Measurements from ENCODE around the gene PPM1H. TPM values are rescaled to one million over a fixed set of nuclear protein-coding genes. Genes with fewer than 3 reads are reported as not detected.

PPM1H gene
- total RNA-seq, 3 donors from 2014 or later, result 4.9 to 6.1 (median 5.8) TPM

DNA sequence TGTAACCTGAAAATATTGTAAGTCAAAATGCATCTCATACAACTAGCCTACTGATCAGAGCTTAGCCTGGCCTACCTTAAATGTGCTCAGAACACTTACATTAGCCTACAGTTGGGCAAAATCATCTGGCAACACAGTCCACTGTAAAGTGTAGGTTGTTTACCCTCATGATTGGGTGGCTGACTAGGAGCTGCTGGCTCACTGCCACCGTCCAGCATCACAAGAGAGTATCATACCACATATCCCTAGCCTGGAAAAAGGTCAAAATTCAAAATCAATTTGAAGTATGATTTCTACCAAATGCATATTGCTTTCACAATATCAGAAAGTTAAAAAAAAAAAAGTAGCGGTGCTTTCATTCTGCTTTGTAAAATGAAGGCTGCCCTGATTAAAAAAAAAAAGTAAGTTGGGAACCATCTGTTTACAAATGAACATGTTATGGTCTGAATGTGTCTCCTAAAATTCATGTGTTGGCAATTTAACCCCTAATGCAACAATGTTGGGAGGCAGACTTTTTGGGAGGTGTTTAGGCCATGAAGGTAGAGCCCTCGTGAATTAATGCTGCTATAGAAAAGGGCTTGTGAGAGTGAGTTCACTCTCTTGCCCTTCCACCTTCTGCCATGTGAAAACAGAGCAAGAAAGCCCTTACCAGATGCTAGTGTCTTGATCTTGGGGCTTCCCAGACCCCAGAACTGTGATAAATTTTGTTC is 211.8 kb downstream of the PPM1H start:
- no peak for ATAC-seq
- Histone ChIP-seq H3K9me3 (no peaks in the 10 kb centered on the region), H3K4me3 (no peak overlapping the region), H3K4me1 (ENCODE audit: low read depth) (no peaks in the 10 kb centered on the region), H3K36me3 (ENCODE audit: low read depth) (no peaks in the 10 kb centered on the region)
- DNase-seq, result no peak
- intact Hi-C loops (cut with DNase I, micrococcal nuclease), result no loop called here
- TF ChIP-seq, protein P1, sequence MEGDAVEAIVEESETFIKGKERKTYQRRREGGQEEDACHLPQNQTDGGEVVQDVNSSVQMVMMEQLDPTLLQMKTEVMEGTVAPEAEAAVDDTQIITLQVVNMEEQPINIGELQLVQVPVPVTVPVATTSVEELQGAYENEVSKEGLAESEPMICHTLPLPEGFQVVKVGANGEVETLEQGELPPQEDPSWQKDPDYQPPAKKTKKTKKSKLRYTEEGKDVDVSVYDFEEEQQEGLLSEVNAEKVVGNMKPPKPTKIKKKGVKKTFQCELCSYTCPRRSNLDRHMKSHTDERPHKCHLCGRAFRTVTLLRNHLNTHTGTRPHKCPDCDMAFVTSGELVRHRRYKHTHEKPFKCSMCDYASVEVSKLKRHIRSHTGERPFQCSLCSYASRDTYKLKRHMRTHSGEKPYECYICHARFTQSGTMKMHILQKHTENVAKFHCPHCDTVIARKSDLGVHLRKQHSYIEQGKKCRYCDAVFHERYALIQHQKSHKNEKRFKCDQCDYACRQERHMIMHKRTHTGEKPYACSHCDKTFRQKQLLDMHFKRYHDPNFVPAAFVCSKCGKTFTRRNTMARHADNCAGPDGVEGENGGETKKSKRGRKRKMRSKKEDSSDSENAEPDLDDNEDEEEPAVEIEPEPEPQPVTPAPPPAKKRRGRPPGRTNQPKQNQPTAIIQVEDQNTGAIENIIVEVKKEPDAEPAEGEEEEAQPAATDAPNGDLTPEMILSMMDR (IDR thresholded peaks at IDR 0.05), result no peak

DNA sequence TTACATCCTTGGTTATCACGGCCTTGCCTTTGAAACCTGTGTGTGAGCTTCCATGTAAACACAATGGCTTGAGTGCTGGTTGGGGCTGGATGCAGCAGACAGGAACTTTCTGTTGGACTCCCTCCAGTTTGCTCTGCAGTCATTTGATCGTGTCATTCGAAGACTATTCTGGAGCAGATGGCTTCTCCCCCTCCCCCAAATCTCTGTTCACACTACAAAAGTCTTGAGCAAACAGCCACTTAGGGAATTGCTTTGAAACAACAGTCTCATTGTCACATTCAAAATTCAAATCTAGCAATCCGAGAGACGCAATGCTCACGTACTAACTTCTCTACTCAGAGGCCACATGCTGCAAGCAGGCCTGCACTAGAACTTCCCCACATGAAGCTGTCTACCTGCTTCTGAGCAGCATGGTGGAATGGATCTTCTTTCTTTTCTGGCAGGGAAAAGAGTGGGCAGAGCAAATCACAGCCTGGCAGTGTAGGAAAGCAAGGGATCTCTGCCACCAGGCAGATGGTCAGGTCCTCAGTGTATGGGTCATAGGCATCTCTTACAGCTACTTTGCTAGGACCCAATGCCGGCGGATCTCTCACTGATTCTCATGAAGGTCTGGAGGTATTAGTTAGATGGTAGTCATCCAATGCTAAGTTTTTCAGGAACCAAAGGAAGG is 214.2 kb downstream of the PPM1H start:
- TF ChIP-seq, protein P1 (IDR thresholded peaks at IDR 0.05), result no peak
- no peaks in the 10 kb centered on the region for H3K4me1 ChIP-seq (ENCODE audit: low read depth)
- ATAC-seq (no peak), DNase-seq (no peak)
- intact Hi-C loops (cut with DNase I, micrococcal nuclease), result no loop called here
- H3K4me3 ChIP-seq, result no peak overlapping the region
- H3K36me3 ChIP-seq (ENCODE audit: low read depth), result no peaks in the 10 kb centered on the region
- H3K9me3 ChIP-seq, result no peaks in the 10 kb centered on the region

DNA sequence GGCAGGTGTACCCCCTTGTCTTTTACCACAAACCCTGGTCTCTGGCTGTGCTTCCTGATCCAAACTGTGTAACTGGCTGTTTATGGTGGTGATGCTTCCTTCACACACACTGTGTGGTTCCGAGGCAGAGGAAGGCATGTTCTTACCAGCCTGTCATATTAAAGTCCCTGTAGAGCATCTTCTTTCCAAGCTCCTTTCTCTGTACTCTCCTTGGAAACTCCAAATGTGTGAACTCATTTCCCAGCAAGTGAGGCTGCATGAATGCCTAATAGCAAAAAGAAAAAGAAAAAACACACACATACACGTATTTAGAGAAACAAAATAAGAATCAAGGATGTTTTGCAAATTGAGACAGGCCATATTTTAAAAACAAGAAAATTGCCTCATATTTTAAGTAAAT is 214.9 kb downstream of the PPM1H start:
- TF ChIP-seq, protein P1 (IDR thresholded peaks at IDR 0.05), result no peak
- Histone ChIP-seq H3K9me3 (no peaks in the 10 kb centered on the region), H3K36me3 (ENCODE audit: low read depth) (no peaks in the 10 kb centered on the region), H3K4me3 (no peak overlapping the region), H3K4me1 (ENCODE audit: low read depth) (no peaks in the 10 kb centered on the region)
- intact Hi-C loops (cut with DNase I, micrococcal nuclease), result no loop called here
- no peak for DNase-seq
- no peak for ATAC-seq

DNA sequence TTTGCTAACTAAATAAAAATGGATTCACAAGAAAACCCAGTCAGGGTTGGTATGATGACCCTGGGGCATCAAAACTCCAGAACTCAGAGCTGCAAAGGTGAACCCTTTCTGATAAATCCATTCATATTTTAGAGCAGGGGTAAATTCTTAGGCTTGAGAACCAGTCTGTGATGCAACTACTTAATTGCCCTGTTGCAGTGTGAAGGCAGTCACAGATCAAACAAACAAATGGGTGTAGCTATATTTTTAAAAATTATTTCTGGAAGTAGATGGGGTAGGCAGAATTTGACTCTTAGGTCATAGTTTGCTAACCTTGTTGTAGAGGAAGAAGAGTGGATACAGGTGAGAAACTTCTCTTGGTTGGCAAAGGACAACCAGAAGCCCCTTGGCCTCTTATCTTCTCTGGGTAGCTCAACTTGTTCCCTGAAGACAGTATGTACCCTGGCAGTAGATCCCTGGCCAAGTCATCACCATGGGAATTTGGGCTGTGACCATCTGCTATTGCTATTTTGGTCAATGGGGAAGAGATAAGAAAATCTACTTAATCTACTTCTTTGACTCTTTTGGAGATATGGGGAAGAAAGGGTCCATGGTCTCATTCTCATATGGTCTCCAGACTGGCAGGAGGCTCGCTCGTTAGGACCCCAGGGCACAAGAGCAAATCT is 216.1 kb downstream of the PPM1H start:
- H3K9me3 ChIP-seq, result no peaks in the 10 kb centered on the region
- no peak overlapping the region for H3K4me3 ChIP-seq
- intact Hi-C loops (cut with DNase I, micrococcal nuclease), result no loop called here
- ATAC-seq (no peak), DNase-seq (no peak)
- no peaks in the 10 kb centered on the region for H3K4me1 ChIP-seq (ENCODE audit: low read depth)
- TF ChIP-seq, protein P1 (IDR thresholded peaks at IDR 0.05), result no peak
- no peaks in the 10 kb centered on the region for H3K36me3 ChIP-seq (ENCODE audit: low read depth)

DNA sequence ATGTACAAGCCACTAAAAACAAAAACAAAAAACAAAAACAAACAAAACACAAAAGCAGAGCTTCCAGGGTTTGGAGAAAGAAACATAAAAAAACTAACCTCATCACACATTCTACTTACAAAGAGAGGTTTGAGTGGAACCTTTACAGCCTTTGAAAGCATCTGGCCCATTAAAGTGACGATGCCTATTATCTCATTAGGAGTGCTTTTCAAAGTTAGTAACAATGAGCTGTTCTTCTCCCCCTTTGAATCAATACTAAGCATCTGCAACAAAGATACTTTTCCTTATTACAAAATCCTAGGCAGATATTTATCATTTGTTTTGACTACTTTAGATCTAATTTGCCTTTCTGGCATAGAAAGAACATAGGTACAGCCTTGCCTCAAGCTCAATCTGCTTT is 217.3 kb downstream of the PPM1H start:
- intact Hi-C loops (cut with DNase I, micrococcal nuclease), result no loop called here
- H3K4me3 ChIP-seq, result no peak overlapping the region
- H3K4me1 ChIP-seq (ENCODE audit: low read depth), result no peaks in the 10 kb centered on the region
- ATAC-seq (no peak), DNase-seq (no peak)
- TF ChIP-seq, protein P1 (IDR thresholded peaks at IDR 0.05), result no peak
- H3K9me3 ChIP-seq, result no peaks in the 10 kb centered on the region
- H3K36me3 ChIP-seq (ENCODE audit: low read depth), result no peaks in the 10 kb centered on the region
